Gastrocnemius medialis (tissue), 4 donors: ENCODE results near the gene ARHGAP22. TPM values are rescaled to one million over a fixed set of nuclear protein-coding genes. Genes with fewer than 3 reads are reported as not detected.

Experiments
- ATAC-seq, 2 donors: fragments of 150-250 bp; one replicate each; pipeline ENCODE4 v1.9.1; 2016
- DNase-seq, 2 donors: peaks; one replicate each; pipeline ENCODE4 v3.0.0-alpha.2; 2019
- H3K27ac ChIP-seq, 4 donors: fragments of 200-600 bp; sonication (generic); 1 replicate in 1 of 4; 2 replicates in 3 of 4; pipeline ENCODE4 v1.5.1; 2016 to 2018; ENCODE audit warnings: mild to moderate bottlenecking in 2 of 4, moderate library complexity in 1 of 4
- H3K27me3 ChIP-seq, 3 donors: fragments of 200-600 bp; sonication (generic) in 2 of 3; 1 replicate in 1 of 3; 2 replicates in 2 of 3; pipeline versions ENCODE4 v1.5.1 to v1.6.0; 2016 to 2019; ENCODE audit warnings: mild to moderate bottlenecking in 1 of 3, moderate library complexity in 1 of 3
- H3K36me3 ChIP-seq, 2 donors: fragments of 200-600 bp; sonication (generic) in 1 of 2; one replicate each; pipeline ENCODE4 v1.5.1; 2017 to 2018
- H3K4me1 ChIP-seq, 2 donors: fragments of 200-600 bp; sonication (generic) in 1 of 2; one replicate each; pipeline ENCODE4 v1.5.1; 2016 to 2017; ENCODE audit warnings: mild to moderate bottlenecking in 2 of 2
- H3K4me3 ChIP-seq, 4 donors: fragments of 200-600 bp; sonication (generic) in 3 of 4; 1 replicate in 1 of 4; 2 replicates in 3 of 4; pipeline ENCODE4 v1.5.1; 2016 to 2019; ENCODE audit warnings: mild to moderate bottlenecking in 2 of 4
- H3K9me3 ChIP-seq, 3 donors: fragments of 200-600 bp; sonication (generic) in 2 of 3; 1 replicate in 1 of 3; 2 replicates in 2 of 3; pipeline ENCODE4 v1.5.1; 2016 to 2019
- POLR2A ChIP-seq, 2 donors: fragments of 450-650 bp; IDR thresholded peaks; one replicate each; pipeline ENCODE4 v1.6.1; 2017; ENCODE audit warnings: antibody characterized with exemption in 2 of 2, mild to moderate bottlenecking in 2 of 2, moderate library complexity in 2 of 2
- in situ Hi-C, 4 donors: fragments of 200-750 bp; cut with MboI; loops; one replicate each; pipeline versions ENCODE4 v1.15.0 to v1.8.0; 2017; ENCODE audit warnings: low sequenced_read_pairs in 4 of 4
- intact Hi-C: fragments of 100-400 bp; cut with DNase I; formaldehyde crosslinking; loops from one replicate; pipeline ENCODE4 v1.15.1; 2023; ENCODE audit warnings: low total_unique reads
- total RNA-seq, 4 donors: library from RNA; depleted of rRNA; stranded (reverse); fragments of >200 nt; gene quantifications; one replicate each; pipeline versions ENCODE4 v1.1.0 to v1.2.3, GENCODE V29; 2016
- TF ChIP-seq, protein P1 (sequence below), 5 experiments: fragments of 450-650 bp in 3 of 5; fragments of 200-600 bp in 2 of 5; sonication (generic) in 2 of 5; IDR thresholded peaks in 4 of 5; conservative IDR thresholded peaks in 1 of 5; 1 replicate in 4 of 5; 2 replicates in 1 of 5; pipeline ENCODE4 v1.5.1; 2016 to 2019; ENCODE audit warnings: antibody characterized with exemption in 5 of 5, mild to moderate bottlenecking in 3 of 5, moderate library complexity in 3 of 5

ARHGAP22 gene
- total RNA-seq, 4 donors from 2014 or later: 0.69 to 0.92 (median 0.72) TPM; not detected in 1

- in situ Hi-C loops (no loop called here), intact Hi-C loops (no loop called here)
- no peak overlapping the region for H3K27ac ChIP-seq
- TF ChIP-seq POLR2A (IDR thresholded peaks at IDR 0.05): no peak
- TF ChIP-seq, protein P1, sequence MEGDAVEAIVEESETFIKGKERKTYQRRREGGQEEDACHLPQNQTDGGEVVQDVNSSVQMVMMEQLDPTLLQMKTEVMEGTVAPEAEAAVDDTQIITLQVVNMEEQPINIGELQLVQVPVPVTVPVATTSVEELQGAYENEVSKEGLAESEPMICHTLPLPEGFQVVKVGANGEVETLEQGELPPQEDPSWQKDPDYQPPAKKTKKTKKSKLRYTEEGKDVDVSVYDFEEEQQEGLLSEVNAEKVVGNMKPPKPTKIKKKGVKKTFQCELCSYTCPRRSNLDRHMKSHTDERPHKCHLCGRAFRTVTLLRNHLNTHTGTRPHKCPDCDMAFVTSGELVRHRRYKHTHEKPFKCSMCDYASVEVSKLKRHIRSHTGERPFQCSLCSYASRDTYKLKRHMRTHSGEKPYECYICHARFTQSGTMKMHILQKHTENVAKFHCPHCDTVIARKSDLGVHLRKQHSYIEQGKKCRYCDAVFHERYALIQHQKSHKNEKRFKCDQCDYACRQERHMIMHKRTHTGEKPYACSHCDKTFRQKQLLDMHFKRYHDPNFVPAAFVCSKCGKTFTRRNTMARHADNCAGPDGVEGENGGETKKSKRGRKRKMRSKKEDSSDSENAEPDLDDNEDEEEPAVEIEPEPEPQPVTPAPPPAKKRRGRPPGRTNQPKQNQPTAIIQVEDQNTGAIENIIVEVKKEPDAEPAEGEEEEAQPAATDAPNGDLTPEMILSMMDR (IDR thresholded peaks at IDR 0.05 in 4 of 5, conservative IDR thresholded peaks at IDR 0.05 in 1 of 5): no peak
- ATAC-seq (no peak), DNase-seq (no peak)
- no peaks in the 10 kb centered on the region for H3K27me3 ChIP-seq
- H3K36me3 ChIP-seq: no peaks in the 10 kb centered on the region
- H3K4me3 ChIP-seq: no peak overlapping the region
- peaks cover 0 to 4% of the 10 kb centered on the region in 2 donors for H3K4me1 ChIP-seq
- no peaks in the 10 kb centered on the region for H3K9me3 ChIP-seq
These were observed 150.4 kb downstream of the ARHGAP22 start for GRCh38 chr10:48454302-48455054.

- TF ChIP-seq, protein P1 (IDR thresholded peaks at IDR 0.05 in 4 of 5, conservative IDR thresholded peaks at IDR 0.05 in 1 of 5): no peak
- no peak for TF ChIP-seq POLR2A (IDR thresholded peaks at IDR 0.05)
- no peak overlapping the region for H3K4me3 ChIP-seq
- ATAC-seq: no peak
- H3K4me1 ChIP-seq: peaks cover 0 to 4% of the 10 kb centered on the region in 2 donors
- H3K9me3 ChIP-seq: no peaks in the 10 kb centered on the region
- intact Hi-C loops (no loop called here), in situ Hi-C loops (no loop called here)
- DNase-seq: no peak
- H3K27ac ChIP-seq: no peak overlapping the region
- H3K27me3 ChIP-seq: no peaks in the 10 kb centered on the region
- no peaks in the 10 kb centered on the region for H3K36me3 ChIP-seq
These were observed 151.2 kb downstream of the ARHGAP22 start for GRCh38 chr10:48453451-48454301.

DNA sequence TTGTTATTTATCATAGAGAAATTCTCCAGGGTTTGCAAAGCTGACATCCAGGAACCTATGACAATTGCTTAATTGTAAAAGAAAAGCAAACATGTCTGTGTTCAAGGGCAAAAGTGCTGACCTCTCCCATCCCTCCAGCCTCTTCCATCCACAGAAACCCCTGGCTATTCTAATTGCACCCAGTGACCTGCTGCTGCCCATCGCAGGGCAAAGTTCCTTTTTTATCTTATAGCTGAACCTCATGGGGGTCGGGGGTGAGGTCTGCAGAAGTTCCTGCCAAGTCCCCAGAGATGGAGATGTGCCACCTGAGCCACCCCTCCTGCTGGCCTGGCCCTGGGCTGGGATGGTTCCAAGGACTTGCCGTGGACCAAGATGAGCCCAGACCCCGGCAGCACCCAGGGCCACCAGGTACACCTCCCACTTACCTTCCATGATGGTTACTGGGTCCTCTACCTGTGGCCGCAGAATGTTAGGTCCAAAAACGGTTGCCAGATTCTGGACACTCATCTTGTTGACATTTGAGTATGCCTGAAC, 151.9 kb downstream of the ARHGAP22 start:
- in situ Hi-C loops: no loop called here
- intact Hi-C loops: no loop called here

DNA sequence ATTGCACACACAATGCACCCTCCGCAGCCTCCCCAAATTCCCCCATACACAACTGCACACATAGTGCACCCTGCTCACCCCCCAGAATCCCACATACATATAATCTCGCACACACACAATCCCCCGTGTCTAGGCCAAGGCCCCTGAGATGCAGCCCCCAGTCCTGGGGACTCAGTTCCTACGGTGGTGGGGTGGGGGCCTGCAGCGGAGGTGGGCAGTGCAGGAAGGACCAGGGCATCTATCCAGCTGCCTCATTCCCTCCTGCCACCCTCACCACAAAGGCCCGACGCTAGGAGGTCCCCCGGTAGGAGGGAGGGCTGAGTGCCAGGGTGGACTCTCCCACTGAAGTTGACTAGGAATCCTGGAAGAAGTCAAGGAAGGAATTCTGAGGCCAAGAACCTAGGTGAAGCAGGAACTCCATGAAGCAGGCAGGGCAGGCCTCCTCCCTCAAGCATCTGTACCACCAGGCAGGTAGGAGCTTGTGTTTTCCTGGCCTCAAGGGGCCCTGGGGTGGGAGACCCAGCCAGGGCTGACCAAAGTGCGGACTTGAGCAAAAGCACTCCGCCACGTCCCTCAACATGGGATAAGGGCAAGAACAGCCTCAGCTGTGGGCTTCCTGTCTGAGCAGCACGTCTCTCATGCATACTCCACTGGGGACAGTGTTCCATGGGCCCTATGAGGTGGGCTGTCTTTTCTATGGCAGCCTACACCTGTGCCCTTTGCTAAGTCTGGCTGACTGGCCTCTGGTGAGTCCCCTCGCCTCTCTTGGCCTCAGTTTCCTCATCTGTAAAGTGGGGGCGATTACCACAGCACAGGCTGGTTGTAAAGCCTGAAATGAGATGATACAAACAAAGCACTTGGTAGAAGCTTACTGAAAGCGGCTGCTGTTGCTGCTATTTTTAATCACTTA, 152.6 kb downstream of the ARHGAP22 start:
- no peak for DNase-seq
- TF ChIP-seq POLR2A (IDR thresholded peaks at IDR 0.05): no peak
- TF ChIP-seq, protein P1 (IDR thresholded peaks at IDR 0.05 in 4 of 5, conservative IDR thresholded peaks at IDR 0.05 in 1 of 5): no peak
- in situ Hi-C loops: no loop called here

More for the DNA sequence above, 151.9 kb downstream of the ARHGAP22 start:
- no peaks in the 10 kb centered on the region for H3K36me3 ChIP-seq
- H3K4me1 ChIP-seq: peaks cover 0 to 4% of the 10 kb centered on the region in 2 donors
- H3K27ac ChIP-seq: no peak overlapping the region
- ATAC-seq (no peak), DNase-seq (no peak)
- TF ChIP-seq, protein P1 (IDR thresholded peaks at IDR 0.05 in 4 of 5, conservative IDR thresholded peaks at IDR 0.05 in 1 of 5): no peak
- TF ChIP-seq POLR2A (IDR thresholded peaks at IDR 0.05): no peak
- no peaks in the 10 kb centered on the region for H3K27me3 ChIP-seq
- no peaks in the 10 kb centered on the region for H3K9me3 ChIP-seq
- no peak overlapping the region for H3K4me3 ChIP-seq

More for the DNA sequence above, 152.6 kb downstream of the ARHGAP22 start:
- Histone ChIP-seq H3K36me3 (no peaks in the 10 kb centered on the region), H3K9me3 (no peaks in the 10 kb centered on the region), H3K4me1 (peaks cover 0 to 4% of the 10 kb centered on the region in 2 donors), H3K27ac (no peak overlapping the region), H3K27me3 (no peaks in the 10 kb centered on the region), H3K4me3 (no peak overlapping the region)
- no peak for ATAC-seq
- intact Hi-C loops: no loop called here
